HCT116 (cell line): ENCODE measurements around the gene FRY. TPM values are rescaled to one million over a fixed set of nuclear protein-coding genes. Genes with fewer than 3 reads are reported as not detected.

ENCODE experiments used
- ATAC-seq: fragments of 200-7000 bp; cut with Tn5 transposase; 2 replicates; pipeline ENCODE4 v1.9.1; 2020; ENCODE audit warnings: mild to moderate bottlenecking, moderate library complexity
- BruUV-seq: library from RNA; stranded (reverse); fragments of 400-500 nt; replicated peaks from 2 replicates; lab custom pipeline; 2021; lab: Mats Ljungman, UMichigan
- CTCF ChIA-PET: fragments of 300-600 bp; sonication (Branson Sonifier 250); formaldehyde crosslinking; loops from one replicate; lab custom pipeline; 2021; ENCODE audit warnings: antibody characterized with exemption; lab: Charles Lee
- POLR2A ChIA-PET: fragments of 300-600, 350-600 bp; sonication (Branson Sonifier 250); formaldehyde crosslinking; loops from one replicate; lab custom pipeline; 2021; ENCODE audit warnings: antibody characterized with exemption; lab: Charles Lee
- RAD21 ChIA-PET, 2 experiments: fragments of 300-600 bp; sonication (Branson Sonifier 250); formaldehyde crosslinking; loops; one replicate each; lab custom pipeline; 2023; ENCODE audit warnings: low total read pairs in 2 of 2; ENCODE audit not compliant: uncharacterized antibody in 2 of 2, unreplicated experiment in 2 of 2, low non-redundant PET in 1 of 2; lab: Charles Lee
- DNase-seq: peaks from one replicate; pipeline ENCODE4 v3.0.0-alpha.2; 2010; ENCODE audit warnings: low read depth, low spot score
- H2AFZ ChIP-seq: fragments of 200-600 bp; shearing (Covaris generic), sonication (generic); 2 replicates; pipeline ENCODE4 v1.6.1; 2017; ENCODE audit warnings: low read depth, mixed run types, mixed read lengths, antibody characterized with exemption, low read length; ENCODE audit not compliant: poor library complexity, severe bottlenecking
- H3K27ac ChIP-seq: 2 replicates; pipeline ENCODE4 v1.5.1; 2012; ENCODE audit warnings: low read depth, low read length
- H3K27me3 ChIP-seq: fragments of 200-600 bp; sonication (generic); 2 replicates; pipeline ENCODE4 v1.6.1; 2016; ENCODE audit warnings: mixed run types, low read length, mixed read lengths; ENCODE audit not compliant: insufficient read depth
- H3K36me3 ChIP-seq, 2 experiments: fragments of 200-500 bp in 1 of 2; fragments of 200-600 bp in 1 of 2; sonication (Bioruptor generic) in 1 of 2; sonication (generic) in 1 of 2; 2 replicates each; pipeline versions ENCODE4 v1.5.1 to v1.6.1; 2014 to 2016; ENCODE audit warnings: low read length in 2 of 2, inconsistent platforms in 1 of 2, mixed read lengths in 1 of 2, mixed run types in 1 of 2; ENCODE audit not compliant: insufficient read depth in 2 of 2, control insufficient read depth in 1 of 2
- H3K4me1 ChIP-seq, 2 experiments: fragments of 200-600 bp in 1 of 2; sonication (generic) in 1 of 2; 2 replicates each; pipeline versions ENCODE4 v1.5.1 to v1.6.1; 2012 to 2017; ENCODE audit warnings: low read length in 2 of 2, inconsistent platforms in 1 of 2, mild to moderate bottlenecking in 1 of 2, mixed read lengths in 1 of 2, mixed run types in 1 of 2, moderate library complexity in 1 of 2; ENCODE audit not compliant: insufficient read depth in 2 of 2, control insufficient read depth in 1 of 2
- H3K4me2 ChIP-seq: fragments of 200-600 bp; sonication (generic); 2 replicates; pipeline ENCODE4 v1.6.1; 2017; ENCODE audit warnings: mixed run types, low read length, mixed read lengths
- H3K4me3 ChIP-seq, 2 experiments: fragments of 200-600 bp in 1 of 2; sonication (generic) in 1 of 2; replicated peaks in 1 of 2; 2 replicates each; pipeline ENCODE4 v1.5.1; 2011 to 2016; ENCODE audit warnings: low read length in 2 of 2, control low read depth in 1 of 2, low read depth in 1 of 2, mild to moderate bottlenecking in 1 of 2, mixed read lengths in 1 of 2, mixed run types in 1 of 2
- H3K79me2 ChIP-seq: fragments of 200-600 bp; sonication (generic); 2 replicates; pipeline ENCODE4 v1.6.1; 2017; ENCODE audit warnings: mild to moderate bottlenecking, mixed run types, low read length, moderate library complexity, mixed read lengths; ENCODE audit not compliant: insufficient read depth
- H3K9ac ChIP-seq: fragments of 200-600 bp; sonication (generic); 2 replicates; pipeline ENCODE4 v1.6.1; 2016; ENCODE audit warnings: low read length, mixed read lengths
- H3K9me2 ChIP-seq: fragments of 200-600 bp; sonication (generic), shearing (Covaris generic); 2 replicates; pipeline ENCODE4 v1.6.1; 2017; ENCODE audit warnings: mixed run types, mild to moderate bottlenecking, moderate library complexity; ENCODE audit not compliant: insufficient read depth
- H3K9me3 ChIP-seq, 2 experiments: fragments of 200-500 bp in 1 of 2; fragments of 200-600 bp in 1 of 2; sonication (Bioruptor generic) in 1 of 2; sonication (generic) in 1 of 2; 2 replicates each; pipeline ENCODE4 v1.6.1; 2014 to 2017; ENCODE audit warnings: low read length in 2 of 2, mixed read lengths in 2 of 2, inconsistent platforms in 1 of 2, low read depth in 1 of 2, mild to moderate bottlenecking in 1 of 2, mixed run types in 1 of 2, moderate library complexity in 1 of 2; ENCODE audit not compliant: control insufficient read depth in 1 of 2, insufficient read depth in 1 of 2
- H4K20me1 ChIP-seq: fragments of 200-600 bp; sonication (generic), shearing (Covaris generic); 2 replicates; pipeline ENCODE4 v1.6.1; 2017; ENCODE audit warnings: mixed run types, mild to moderate bottlenecking, moderate library complexity; ENCODE audit not compliant: insufficient read depth
- ATF3 ChIP-seq: IDR thresholded peaks from 2 replicates; pipeline ENCODE4 v1.6.1; 2012
- CEBPB ChIP-seq: IDR thresholded peaks from 2 replicates; pipeline ENCODE4 v1.6.1; 2012; ENCODE audit warnings: low read depth
- EGR1 ChIP-seq: IDR thresholded peaks from 2 replicates; pipeline ENCODE4 v1.6.1; 2012; ENCODE audit warnings: low read depth
- ELF1 ChIP-seq: IDR thresholded peaks from 2 replicates; pipeline ENCODE4 v1.6.1; 2012; ENCODE audit warnings: low read depth, borderline replicate concordance
- EZH2 ChIP-seq: fragments of 200-600 bp; sonication (generic); IDR thresholded peaks from 2 replicates; pipeline ENCODE4 v1.6.1; 2017; ENCODE audit warnings: antibody characterized with exemption, mixed run types
- JUND ChIP-seq: IDR thresholded peaks from 2 replicates; pipeline ENCODE4 v1.6.1; 2012
- POLR2A ChIP-seq: IDR thresholded peaks from 2 replicates; pipeline ENCODE4 v1.7.0; 2011; ENCODE audit warnings: borderline replicate concordance; ENCODE audit not compliant: insufficient read depth, insufficient read length; ENCODE audit errors: extremely low read depth
- POLR2AphosphoS5 ChIP-seq: IDR thresholded peaks from 2 replicates; pipeline ENCODE4 v1.6.1; 2011; ENCODE audit warnings: mild to moderate bottlenecking, low read depth, low read length, moderate library complexity
- RAD21 ChIP-seq: IDR thresholded peaks from 2 replicates; pipeline ENCODE4 v1.6.1; 2012; ENCODE audit warnings: low read depth, mild to moderate bottlenecking
- SIN3A ChIP-seq: IDR thresholded peaks from 2 replicates; pipeline ENCODE4 v1.6.1; 2012; ENCODE audit warnings: low read depth
- SP1 ChIP-seq: IDR thresholded peaks from 2 replicates; pipeline ENCODE4 v1.6.1; 2012; ENCODE audit warnings: low read depth
- SRF ChIP-seq: IDR thresholded peaks from 2 replicates; pipeline ENCODE4 v1.6.1; 2012; ENCODE audit warnings: low read depth
- TCF7L2 ChIP-seq: IDR thresholded peaks from 2 replicates; pipeline ENCODE4 v1.7.0; 2011; ENCODE audit warnings: borderline replicate concordance, inconsistent platforms; ENCODE audit not compliant: insufficient read depth, insufficient read length; ENCODE audit errors: extremely low read depth
- YY1 ChIP-seq: IDR thresholded peaks from 2 replicates; pipeline ENCODE4 v1.6.1; 2011; ENCODE audit warnings: low read length, low read depth, moderate library complexity, mild to moderate bottlenecking; ENCODE audit not compliant: insufficient replicate concordance; ENCODE audit errors: extremely low read depth
- intact Hi-C: fragments of 100-400 bp; cut with micrococcal nuclease; formaldehyde crosslinking; loops from 2 replicates; pipeline ENCODE4 v1.10.0; 2022
- total RNA-seq: library from RNA; stranded (reverse); gene quantifications from one replicate; pipeline ENCODE4 v1.2.1, GENCODE V29; 2021; ENCODE audit not compliant: unreplicated experiment
- TF ChIP-seq, protein P1 (sequence below): IDR thresholded peaks from 2 replicates; pipeline ENCODE4 v1.6.1; 2012; ENCODE audit warnings: low read depth
- TF ChIP-seq, protein P2 (sequence below): IDR thresholded peaks from 2 replicates; pipeline ENCODE4 v1.6.1; 2012
- TF ChIP-seq, protein P3 (sequence below), 3 experiments: fragments of 200-600 bp in 1 of 3; sonication (generic) in 1 of 3; IDR thresholded peaks in 2 of 3; conservative IDR thresholded peaks in 1 of 3; 2 replicates each; pipeline ENCODE4 v1.5.1; 2012 to 2017; ENCODE audit warnings: low read depth in 2 of 3, low read length in 2 of 3, antibody characterized with exemption in 1 of 3, borderline replicate concordance in 1 of 3, control low read depth in 1 of 3, mild to moderate bottlenecking in 1 of 3, mixed read lengths in 1 of 3, mixed run types in 1 of 3, moderate library complexity in 1 of 3; ENCODE audit not compliant: insufficient read depth in 1 of 3
- TF ChIP-seq, protein P4 (sequence below): IDR thresholded peaks from 2 replicates; pipeline ENCODE4 v1.6.1; 2011; ENCODE audit warnings: mild to moderate bottlenecking, low read length, moderate library complexity; ENCODE audit not compliant: insufficient replicate concordance; ENCODE audit errors: extremely low read depth

The FRY gene
- total RNA-seq, 1 experiment from 2014 or later, result 1.4 TPM

DNA sequence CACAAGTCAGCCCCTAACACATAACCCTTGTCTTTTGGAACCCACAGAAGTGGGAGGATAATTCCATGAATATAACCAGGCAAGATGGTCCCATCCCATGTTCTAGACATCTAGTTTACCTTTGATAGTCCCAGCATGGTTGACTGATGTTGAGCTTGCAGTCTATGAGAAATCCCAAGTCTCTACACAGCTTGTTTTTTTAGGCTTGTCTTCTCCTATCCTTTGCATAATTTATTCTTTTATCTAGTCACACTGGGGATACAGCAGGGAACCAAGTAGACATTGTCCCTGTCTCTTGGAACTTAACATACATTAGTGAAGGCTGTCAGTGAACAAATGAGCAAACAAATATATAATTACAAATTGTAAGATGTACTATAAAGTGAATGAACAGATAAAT is 19.6 kb upstream of the FRY start:
- Histone ChIP-seq H4K20me1 (no peaks in the 10 kb centered on the region), H3K27ac (no peak overlapping the region), H3K79me2 (no peaks in the 10 kb centered on the region), H2AFZ (no peak overlapping the region), H3K36me3 (no peaks in the 10 kb centered on the region), H3K27me3 (no peaks in the 10 kb centered on the region)
- POLR2A ChIA-PET, result no interaction called here
- ATAC-seq, result no peak
- TF ChIP-seq, protein P1, sequence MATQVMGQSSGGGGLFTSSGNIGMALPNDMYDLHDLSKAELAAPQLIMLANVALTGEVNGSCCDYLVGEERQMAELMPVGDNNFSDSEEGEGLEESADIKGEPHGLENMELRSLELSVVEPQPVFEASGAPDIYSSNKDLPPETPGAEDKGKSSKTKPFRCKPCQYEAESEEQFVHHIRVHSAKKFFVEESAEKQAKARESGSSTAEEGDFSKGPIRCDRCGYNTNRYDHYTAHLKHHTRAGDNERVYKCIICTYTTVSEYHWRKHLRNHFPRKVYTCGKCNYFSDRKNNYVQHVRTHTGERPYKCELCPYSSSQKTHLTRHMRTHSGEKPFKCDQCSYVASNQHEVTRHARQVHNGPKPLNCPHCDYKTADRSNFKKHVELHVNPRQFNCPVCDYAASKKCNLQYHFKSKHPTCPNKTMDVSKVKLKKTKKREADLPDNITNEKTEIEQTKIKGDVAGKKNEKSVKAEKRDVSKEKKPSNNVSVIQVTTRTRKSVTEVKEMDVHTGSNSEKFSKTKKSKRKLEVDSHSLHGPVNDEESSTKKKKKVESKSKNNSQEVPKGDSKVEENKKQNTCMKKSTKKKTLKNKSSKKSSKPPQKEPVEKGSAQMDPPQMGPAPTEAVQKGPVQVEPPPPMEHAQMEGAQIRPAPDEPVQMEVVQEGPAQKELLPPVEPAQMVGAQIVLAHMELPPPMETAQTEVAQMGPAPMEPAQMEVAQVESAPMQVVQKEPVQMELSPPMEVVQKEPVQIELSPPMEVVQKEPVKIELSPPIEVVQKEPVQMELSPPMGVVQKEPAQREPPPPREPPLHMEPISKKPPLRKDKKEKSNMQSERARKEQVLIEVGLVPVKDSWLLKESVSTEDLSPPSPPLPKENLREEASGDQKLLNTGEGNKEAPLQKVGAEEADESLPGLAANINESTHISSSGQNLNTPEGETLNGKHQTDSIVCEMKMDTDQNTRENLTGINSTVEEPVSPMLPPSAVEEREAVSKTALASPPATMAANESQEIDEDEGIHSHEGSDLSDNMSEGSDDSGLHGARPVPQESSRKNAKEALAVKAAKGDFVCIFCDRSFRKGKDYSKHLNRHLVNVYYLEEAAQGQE, result no peak
- TF ChIP-seq YY1, result no peak
- TF ChIP-seq EGR1, result no peak
- TF ChIP-seq, protein P2, sequence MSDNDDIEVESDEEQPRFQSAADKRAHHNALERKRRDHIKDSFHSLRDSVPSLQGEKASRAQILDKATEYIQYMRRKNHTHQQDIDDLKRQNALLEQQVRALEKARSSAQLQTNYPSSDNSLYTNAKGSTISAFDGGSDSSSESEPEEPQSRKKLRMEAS, result no peak
- no peak for TF ChIP-seq ATF3
- no peak for TF ChIP-seq JUND
- TF ChIP-seq EZH2, result no peak
- TF ChIP-seq, protein P3, sequence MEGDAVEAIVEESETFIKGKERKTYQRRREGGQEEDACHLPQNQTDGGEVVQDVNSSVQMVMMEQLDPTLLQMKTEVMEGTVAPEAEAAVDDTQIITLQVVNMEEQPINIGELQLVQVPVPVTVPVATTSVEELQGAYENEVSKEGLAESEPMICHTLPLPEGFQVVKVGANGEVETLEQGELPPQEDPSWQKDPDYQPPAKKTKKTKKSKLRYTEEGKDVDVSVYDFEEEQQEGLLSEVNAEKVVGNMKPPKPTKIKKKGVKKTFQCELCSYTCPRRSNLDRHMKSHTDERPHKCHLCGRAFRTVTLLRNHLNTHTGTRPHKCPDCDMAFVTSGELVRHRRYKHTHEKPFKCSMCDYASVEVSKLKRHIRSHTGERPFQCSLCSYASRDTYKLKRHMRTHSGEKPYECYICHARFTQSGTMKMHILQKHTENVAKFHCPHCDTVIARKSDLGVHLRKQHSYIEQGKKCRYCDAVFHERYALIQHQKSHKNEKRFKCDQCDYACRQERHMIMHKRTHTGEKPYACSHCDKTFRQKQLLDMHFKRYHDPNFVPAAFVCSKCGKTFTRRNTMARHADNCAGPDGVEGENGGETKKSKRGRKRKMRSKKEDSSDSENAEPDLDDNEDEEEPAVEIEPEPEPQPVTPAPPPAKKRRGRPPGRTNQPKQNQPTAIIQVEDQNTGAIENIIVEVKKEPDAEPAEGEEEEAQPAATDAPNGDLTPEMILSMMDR (IDR thresholded peaks at IDR 0.05 in 2 of 3, conservative IDR thresholded peaks at IDR 0.05 in 1 of 3; ENCODE audit: borderline replicate concordance in 1 of 3, insufficient read depth in 1 of 3, low read depth in 2 of 3, low read length in 2 of 3), result no peak
- TF ChIP-seq POLR2AphosphoS5, result no peak
- no peak for TF ChIP-seq CEBPB
- TF ChIP-seq POLR2A, result no peak
- no peak for TF ChIP-seq SRF
- TF ChIP-seq TCF7L2, result no peak
- TF ChIP-seq, protein P4, sequence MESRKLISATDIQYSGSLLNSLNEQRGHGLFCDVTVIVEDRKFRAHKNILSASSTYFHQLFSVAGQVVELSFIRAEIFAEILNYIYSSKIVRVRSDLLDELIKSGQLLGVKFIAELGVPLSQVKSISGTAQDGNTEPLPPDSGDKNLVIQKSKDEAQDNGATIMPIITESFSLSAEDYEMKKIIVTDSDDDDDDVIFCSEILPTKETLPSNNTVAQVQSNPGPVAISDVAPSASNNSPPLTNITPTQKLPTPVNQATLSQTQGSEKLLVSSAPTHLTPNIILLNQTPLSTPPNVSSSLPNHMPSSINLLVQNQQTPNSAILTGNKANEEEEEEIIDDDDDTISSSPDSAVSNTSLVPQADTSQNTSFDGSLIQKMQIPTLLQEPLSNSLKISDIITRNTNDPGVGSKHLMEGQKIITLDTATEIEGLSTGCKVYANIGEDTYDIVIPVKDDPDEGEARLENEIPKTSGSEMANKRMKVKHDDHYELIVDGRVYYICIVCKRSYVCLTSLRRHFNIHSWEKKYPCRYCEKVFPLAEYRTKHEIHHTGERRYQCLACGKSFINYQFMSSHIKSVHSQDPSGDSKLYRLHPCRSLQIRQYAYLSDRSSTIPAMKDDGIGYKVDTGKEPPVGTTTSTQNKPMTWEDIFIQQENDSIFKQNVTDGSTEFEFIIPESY, result no peak
- no peak for TF ChIP-seq ELF1
- TF ChIP-seq SP1, result no peak
- TF ChIP-seq SIN3A, result no peak
- no peak for TF ChIP-seq RAD21
- TF ChIP-seq, all 23 proteins: peak for 0
- H3K4me1 ChIP-seq, result no peaks in the 10 kb centered on the region
- no TSS peak for BruUV-seq
- H3K9ac ChIP-seq, result no peak overlapping the region
- RAD21 ChIA-PET, result no interaction called here
- no peak overlapping the region for H3K4me3 ChIP-seq
- H3K9me3 ChIP-seq, result no peaks in the 10 kb centered on the region
- intact Hi-C loops, result no loop called here
- no peaks in the 10 kb centered on the region for H3K9me2 ChIP-seq
- no peak overlapping the region for H3K4me2 ChIP-seq
- DNase-seq, result no peak
- CTCF ChIA-PET, result interaction anchor here (1.7 kb wide), 1 partner anchor 11 kb away, joined by 5 read pairs; no protein-coding TSS in a partner anchor
